GOT3 (cell line): ENCODE data around the gene TEDDM1.
"Not testable (repeated sequence)": the region's sequence is repeated elsewhere in the genome, so short reads cannot be mapped to it uniquely, and the experiment has no call there.

Source experiments
- DNase-seq: peaks from one replicate; lab custom pipeline; 2025; ENCODE audit warnings: mixed read lengths; lab: John Stamatoyannopoulos, UW

TEDDM1 gene

GRCh38 chr1:182380199-182380598 lies 20.3 kb downstream of the TEDDM1 start:
- no peak for DNase-seq

- not testable (repeated sequence) for DNase-seq
Observed at GRCh38 chr1:182379781-182380180, 20.7 kb downstream of the TEDDM1 start.

- no peak for DNase-seq
Observed at GRCh38 chr1:182376936-182377574, 23.4 kb downstream of the TEDDM1 start.

GRCh38 chr1:182374101-182374834 lies 26.2 kb downstream of the TEDDM1 start:
- DNase-seq: no peak

GRCh38 chr1:182370532-182370931 lies 29.9 kb downstream of the TEDDM1 start:
- DNase-seq: no peak

- no peak for DNase-seq
Observed at GRCh38 chr1:182368903-182369302, 31.6 kb downstream of the TEDDM1 start.

GRCh38 chr1:182368358-182368757 lies 32.1 kb downstream of the TEDDM1 start:
- DNase-seq: no peak

- DNase-seq: no peak
Observed at GRCh38 chr1:182367926-182368325, 32.5 kb downstream of the TEDDM1 start.

GRCh38 chr1:182366596-182366995 lies 33.9 kb downstream of the TEDDM1 start:
- DNase-seq: no peak

GRCh38 chr1:182359645-182360044 lies 40.8 kb downstream of the TEDDM1 start:
- DNase-seq: no peak

GRCh38 chr1:182357913-182358312 lies 42.6 kb downstream of the TEDDM1 start:
- no peak for DNase-seq

GRCh38 chr1:182357171-182357570 lies 43.3 kb downstream of the TEDDM1 start:
- no peak for DNase-seq

- DNase-seq: no peak
Observed at GRCh38 chr1:182355723-182356098, 44.8 kb downstream of the TEDDM1 start.

- DNase-seq: no peak
Observed at GRCh38 chr1:182351790-182352364, 48.6 kb downstream of the TEDDM1 start.

- no peak for DNase-seq
Observed at GRCh38 chr1:182350839-182351238, 49.6 kb downstream of the TEDDM1 start.

GRCh38 chr1:182348961-182349747 lies 51.3 kb downstream of the TEDDM1 start:
- DNase-seq: no peak
